NT2/D1 (cell line): ENCODE results near the gene FCER1G.
A peak's percentile ranks its signal among the peaks of the same experiment; 100 is the strongest.

ENCODE experiments used
- DNase-seq: peaks from one replicate; pipeline ENCODE4 v3.0.0-alpha.2; 2011; ENCODE audit warnings: low read depth, low spot score
- H3K27me3 ChIP-seq: 2 replicates; pipeline ENCODE4 v1.6.0; 2011; ENCODE audit warnings: mild to moderate bottlenecking; ENCODE audit not compliant: insufficient read length, insufficient read depth
- H3K36me3 ChIP-seq: 2 replicates; pipeline ENCODE4 v1.6.1; 2011; ENCODE audit warnings: mild to moderate bottlenecking, low read length, mixed read lengths; ENCODE audit not compliant: insufficient read depth, insufficient read length
- H3K4me1 ChIP-seq: 2 replicates; pipeline ENCODE4 v1.5.1; 2011; ENCODE audit not compliant: insufficient read depth, insufficient read length
- H3K4me3 ChIP-seq: 2 replicates; pipeline ENCODE4 v1.5.1; 2011; ENCODE audit warnings: low read depth; ENCODE audit not compliant: insufficient read length
- H3K9ac ChIP-seq: 2 replicates; pipeline ENCODE4 v1.6.0; 2011; ENCODE audit warnings: low read depth; ENCODE audit not compliant: insufficient read length
- H3K9me3 ChIP-seq: 2 replicates; pipeline ENCODE4 v1.5.1; 2011; ENCODE audit warnings: mild to moderate bottlenecking, low read length; ENCODE audit not compliant: insufficient read depth
- SUZ12 ChIP-seq: IDR thresholded peaks from 2 replicates; pipeline ENCODE4 v1.6.1; 2011; ENCODE audit not compliant: insufficient read length, insufficient read depth; ENCODE audit errors: extremely low read depth
- YY1 ChIP-seq: IDR thresholded peaks from 2 replicates; pipeline ENCODE4 v1.6.1; 2011; ENCODE audit not compliant: insufficient read length, insufficient read depth
- ZNF274 ChIP-seq: IDR thresholded peaks from 2 replicates; pipeline ENCODE4 v1.6.1; 2011; ENCODE audit warnings: mild to moderate bottlenecking, low read depth, low read length

Gene FCER1G

GRCh38 chr1:161189036-161189435, 26.1 kb upstream of the FCER1G start:
- peaks cover 38% of the 10 kb centered on the region for H3K36me3 ChIP-seq
- no peaks in the 10 kb centered on the region for H3K27me3 ChIP-seq
- no peak for DNase-seq
- H3K4me3 ChIP-seq = no peak overlapping the region
- no peak overlapping the region for H3K9ac ChIP-seq
- TF ChIP-seq ZNF274 = no peak
- no peak for TF ChIP-seq SUZ12
- no peak for TF ChIP-seq YY1
- H3K4me1 ChIP-seq = peaks cover 8% of the 10 kb centered on the region
- H3K9me3 ChIP-seq = no peaks in the 10 kb centered on the region

GRCh38 chr1:161190962-161191521, 24.1 kb upstream of the FCER1G start:
- TF ChIP-seq ZNF274 (no peak), YY1 (no peak), SUZ12 (no peak)
- peaks cover 8% of the 10 kb centered on the region for H3K4me1 ChIP-seq
- H3K36me3 ChIP-seq = peaks cover 56% of the 10 kb centered on the region
- no peaks in the 10 kb centered on the region for H3K9me3 ChIP-seq
- no peak overlapping the region for H3K4me3 ChIP-seq
- H3K27me3 ChIP-seq = no peaks in the 10 kb centered on the region
- peak overlapping the region; percentile 21 for H3K9ac ChIP-seq
- no peak for DNase-seq

- H3K9ac ChIP-seq = no peak overlapping the region
Measured at GRCh38 chr1:161191971-161192370, 23.1 kb upstream of the FCER1G start.

DNA sequence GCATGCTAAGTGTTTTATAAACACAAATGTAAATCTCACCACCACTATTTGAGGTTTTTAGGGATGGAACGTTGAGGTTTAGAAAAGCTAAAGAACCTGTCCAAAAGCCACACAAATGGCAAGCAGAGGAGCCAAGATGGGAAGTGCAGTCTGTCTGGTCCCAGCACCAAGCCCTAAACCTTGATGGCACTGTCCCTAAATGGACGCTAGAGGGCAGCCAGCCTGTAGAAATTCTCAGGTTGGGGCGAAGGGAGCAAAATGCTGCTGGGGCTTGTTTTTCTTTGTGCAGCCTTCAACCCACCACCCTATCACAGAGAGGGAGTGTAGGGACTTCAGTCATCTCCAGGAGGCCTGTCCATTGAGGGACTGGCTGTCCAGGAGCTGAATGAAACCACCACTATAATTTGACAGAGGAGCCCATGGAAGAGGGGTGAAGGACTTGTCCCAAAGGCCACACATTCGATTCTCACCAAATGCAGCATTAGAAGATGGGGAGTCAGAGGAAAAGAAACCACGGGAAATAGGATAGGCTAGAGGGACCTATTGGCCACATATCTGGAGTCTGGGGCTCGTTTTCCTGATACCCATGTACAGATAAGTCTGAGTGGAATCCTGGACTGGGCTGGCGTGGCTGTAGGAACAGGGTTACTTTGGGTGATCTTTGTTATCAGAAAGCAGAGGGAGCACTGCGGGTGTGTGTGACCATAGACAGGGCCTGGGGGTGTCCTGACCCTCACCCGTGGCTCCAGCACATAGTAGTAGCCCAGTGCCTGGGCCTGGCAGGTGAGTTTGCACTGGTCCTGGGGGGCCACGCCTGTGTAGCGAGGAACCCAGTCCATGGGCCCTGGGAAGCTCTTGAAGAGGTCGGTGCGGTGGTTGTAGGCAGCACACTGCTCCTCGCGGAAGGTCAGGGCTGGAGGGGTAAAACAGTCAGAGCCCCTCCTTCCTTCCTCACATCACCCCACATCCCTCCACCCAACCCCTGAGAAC, 22.3 kb upstream of the FCER1G start:
- DNase-seq = peak; percentile 86
- Histone ChIP-seq H3K9ac (peak overlapping the region; percentile 22), H3K4me3 (no peak overlapping the region), H3K9me3 (no peaks in the 10 kb centered on the region), H3K36me3 (peaks cover 62% of the 10 kb centered on the region), H3K4me1 (peaks cover 18% of the 10 kb centered on the region), H3K27me3 (no peaks in the 10 kb centered on the region)
- no peak for TF ChIP-seq YY1

More at GRCh38 chr1:161191971-161192370, 23.1 kb upstream of the FCER1G start:
- Histone ChIP-seq H3K9me3 (no peaks in the 10 kb centered on the region), H3K27me3 (no peaks in the 10 kb centered on the region), H3K36me3 (peaks cover 62% of the 10 kb centered on the region), H3K4me3 (no peak overlapping the region), H3K4me1 (peaks cover 13% of the 10 kb centered on the region)
- no peak for TF ChIP-seq SUZ12
- no peak for TF ChIP-seq YY1
- TF ChIP-seq ZNF274 = no peak
- DNase-seq = no peak

DNA sequence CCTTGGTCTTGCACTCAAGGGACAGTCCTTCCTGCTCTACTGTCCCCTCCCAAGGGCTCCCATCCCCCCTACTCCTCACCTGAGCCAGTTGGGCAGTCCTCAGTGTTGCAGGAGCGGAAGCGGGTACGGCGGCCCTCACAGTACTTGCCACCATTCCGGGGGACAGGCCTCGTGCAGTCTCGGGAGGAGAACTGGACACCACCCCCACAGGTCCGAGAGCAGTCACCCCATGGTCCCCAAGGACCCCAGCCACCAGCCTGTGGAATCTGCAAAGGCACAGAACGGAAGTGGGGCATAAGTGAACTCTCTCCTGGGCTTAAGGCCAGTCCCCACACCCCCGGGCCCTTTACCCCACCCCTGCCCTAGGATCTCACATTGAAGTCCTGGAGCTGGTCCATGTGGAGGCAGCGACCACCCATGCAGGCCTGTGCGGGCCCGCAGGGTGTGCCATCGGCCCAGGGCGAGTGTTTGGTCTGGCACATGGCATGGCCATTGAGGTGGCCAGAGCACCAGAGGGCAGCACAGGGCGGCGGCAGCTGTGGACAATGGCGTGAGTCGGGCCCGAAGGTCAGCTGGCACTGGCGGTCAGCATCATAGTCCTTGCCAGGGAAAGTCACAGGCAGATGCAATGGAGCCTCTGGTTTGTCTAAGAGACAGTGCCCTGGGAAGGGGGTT, 21.4 kb upstream of the FCER1G start:
- no peak overlapping the region for H3K4me3 ChIP-seq
- H3K36me3 ChIP-seq = peaks cover 62% of the 10 kb centered on the region
- no peak overlapping the region for H3K9ac ChIP-seq
- DNase-seq = no peak
- TF ChIP-seq ZNF274 = no peak
- TF ChIP-seq SUZ12 = no peak
- no peak for TF ChIP-seq YY1
- no peaks in the 10 kb centered on the region for H3K9me3 ChIP-seq
- peaks cover 20% of the 10 kb centered on the region for H3K4me1 ChIP-seq
- H3K27me3 ChIP-seq = no peaks in the 10 kb centered on the region

- no peak overlapping the region for H3K9ac ChIP-seq
- H3K4me1 ChIP-seq = peaks cover 31% of the 10 kb centered on the region
- H3K9me3 ChIP-seq = no peaks in the 10 kb centered on the region
- peaks cover 58% of the 10 kb centered on the region for H3K36me3 ChIP-seq
- no peaks in the 10 kb centered on the region for H3K27me3 ChIP-seq
- TF ChIP-seq SUZ12 (no peak), ZNF274 (no peak), YY1 (no peak)
- no peak for DNase-seq
- no peak overlapping the region for H3K4me3 ChIP-seq
Measured at GRCh38 chr1:161195171-161195570, 19.9 kb upstream of the FCER1G start.

DNA sequence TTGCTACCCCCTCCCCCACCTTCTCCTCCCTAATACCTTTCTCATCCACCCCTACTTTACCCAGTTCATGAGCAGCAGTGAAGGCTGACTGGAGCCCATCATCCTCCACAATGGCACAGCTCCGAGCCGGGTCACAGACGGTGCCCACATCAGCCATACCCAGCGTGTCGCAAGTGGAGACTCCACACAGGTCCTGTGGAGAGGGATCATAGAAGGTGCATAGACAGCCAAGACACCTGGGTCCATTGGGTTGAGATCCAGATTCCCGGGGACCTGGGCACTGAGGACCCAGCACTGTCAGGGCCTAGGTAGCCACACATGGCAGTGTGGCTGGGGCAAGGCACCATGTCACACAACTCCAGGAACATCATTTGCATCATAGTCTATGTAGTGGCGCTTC, 19.0 kb upstream of the FCER1G start:
- no peak overlapping the region for H3K9ac ChIP-seq
- H3K27me3 ChIP-seq = no peaks in the 10 kb centered on the region
- no peak for TF ChIP-seq YY1
- TF ChIP-seq SUZ12 = no peak
- no peak for TF ChIP-seq ZNF274
- no peak overlapping the region for H3K4me3 ChIP-seq
- no peaks in the 10 kb centered on the region for H3K9me3 ChIP-seq
- DNase-seq = no peak
- peaks cover 52% of the 10 kb centered on the region for H3K36me3 ChIP-seq
- H3K4me1 ChIP-seq = peaks cover 36% of the 10 kb centered on the region
